HUES64 (cell line): ENCODE measurements around the gene TBL1XR1.

ENCODE experiments used
- H3K27ac ChIP-seq: 2 replicates; pipeline ENCODE4 v1.7.0; 2013; ENCODE audit warnings: low read depth, low read length, inconsistent platforms
- H3K27me3 ChIP-seq: 2 replicates; pipeline ENCODE4 v1.6.1; 2013; ENCODE audit warnings: mild to moderate bottlenecking, low read length; ENCODE audit not compliant: insufficient read depth
- H3K36me3 ChIP-seq: 2 replicates; pipeline ENCODE4 v1.6.1; 2013; ENCODE audit warnings: mild to moderate bottlenecking, low read length; ENCODE audit not compliant: insufficient read depth
- H3K4me1 ChIP-seq: 2 replicates; pipeline ENCODE4 v1.6.1; 2013; ENCODE audit warnings: mild to moderate bottlenecking, low read length, moderate library complexity; ENCODE audit not compliant: insufficient read depth
- H3K4me3 ChIP-seq: 2 replicates; pipeline ENCODE4 v1.5.1; 2013; ENCODE audit warnings: mild to moderate bottlenecking, low read length, moderate library complexity
- H3K9ac ChIP-seq: 2 replicates; pipeline ENCODE4 v1.6.1; 2013; ENCODE audit warnings: mild to moderate bottlenecking, low read depth, low read length
- H3K9me3 ChIP-seq: 2 replicates; pipeline ENCODE4 v1.6.1; 2013; ENCODE audit warnings: low read depth, low read length; ENCODE audit not compliant: insufficient read depth
- whole genome bisulfite sequencing: fragments of 150-250, 120-280 bp; methylation state at CpG from one replicate; pipeline ENCODE4 v1.1.7; 2013; ENCODE audit warnings: missing lambda C conversion rate; 5-methylcytosine and 5-hydroxymethylcytosine counted together

The TBL1XR1 gene

GRCh38 chr3:177057768-177058167 is 139.5 kb downstream of the TBL1XR1 start:
- Histone ChIP-seq H3K27me3 (no peaks in the 10 kb centered on the region), H3K27ac (no peak overlapping the region), H3K4me1 (peaks cover 21% of the 10 kb centered on the region; the same call in 1 of the 2 replicates), H3K9ac (no peak overlapping the region), H3K36me3 (peaks cover 22% of the 10 kb centered on the region), H3K4me3 (no peak overlapping the region), H3K9me3 (no peaks in the 10 kb centered on the region)
- WGBS = 83% methylated on average over 4 of the region's 4 CpGs

- Histone ChIP-seq H3K9ac (no peak overlapping the region), H3K36me3 (peaks cover 24% of the 10 kb centered on the region), H3K27ac (no peak overlapping the region), H3K27me3 (no peaks in the 10 kb centered on the region), H3K4me1 (peaks cover 21% of the 10 kb centered on the region; the same call in 1 of the 2 replicates), H3K9me3 (no peaks in the 10 kb centered on the region), H3K4me3 (no peak overlapping the region)
- 97% methylated on average over 3 of the region's 3 CpGs for WGBS
Observed at GRCh38 chr3:177056927-177057326, 140.4 kb downstream of the TBL1XR1 start.

GRCh38 chr3:177055605-177056571 is 141.4 kb downstream of the TBL1XR1 start:
- Histone ChIP-seq H3K4me3 (no peak overlapping the region), H3K27ac (no peak overlapping the region), H3K27me3 (no peaks in the 10 kb centered on the region), H3K9ac (no peak overlapping the region), H3K9me3 (no peaks in the 10 kb centered on the region), H3K36me3 (peaks cover 35% of the 10 kb centered on the region), H3K4me1 (peaks cover 21% of the 10 kb centered on the region; the same call in 1 of the 2 replicates)
- WGBS = 88% methylated on average over 1 of the region's 1 CpG

GRCh38 chr3:177053107-177053506 is 144.2 kb downstream of the TBL1XR1 start:
- H3K9me3 ChIP-seq = no peaks in the 10 kb centered on the region
- WGBS = 100% methylated on average over 1 of the region's 2 CpGs
- H3K27ac ChIP-seq = no peak overlapping the region
- no peak overlapping the region for H3K4me3 ChIP-seq
- H3K27me3 ChIP-seq = no peaks in the 10 kb centered on the region
- H3K9ac ChIP-seq = no peak overlapping the region
- H3K4me1 ChIP-seq = peaks cover 20% of the 10 kb centered on the region; the same call in 1 of the 2 replicates
- H3K36me3 ChIP-seq = peaks cover 54% of the 10 kb centered on the region

GRCh38 chr3:177051411-177051810 is 145.9 kb downstream of the TBL1XR1 start:
- no peak overlapping the region for H3K27ac ChIP-seq
- H3K4me1 ChIP-seq = peaks cover 31% of the 10 kb centered on the region; the same call in 1 of the 2 replicates
- H3K9ac ChIP-seq = no peak overlapping the region
- no peaks in the 10 kb centered on the region for H3K9me3 ChIP-seq
- H3K4me3 ChIP-seq = no peak overlapping the region
- H3K27me3 ChIP-seq = no peaks in the 10 kb centered on the region
- 98% methylated on average over 3 of the region's 4 CpGs for WGBS
- peaks cover 71% of the 10 kb centered on the region for H3K36me3 ChIP-seq

- no peaks in the 10 kb centered on the region for H3K27me3 ChIP-seq
- no peak overlapping the region for H3K9ac ChIP-seq
- no peaks in the 10 kb centered on the region for H3K9me3 ChIP-seq
- H3K4me1 ChIP-seq = peaks cover 31% of the 10 kb centered on the region; the same call in 1 of the 2 replicates
- WGBS = 90% methylated on average over 4 of the region's 5 CpGs
- peaks cover 78% of the 10 kb centered on the region for H3K36me3 ChIP-seq
- no peak overlapping the region for H3K4me3 ChIP-seq
- H3K27ac ChIP-seq = no peak overlapping the region
Observed at GRCh38 chr3:177050501-177051237, 146.6 kb downstream of the TBL1XR1 start.

- H3K27me3 ChIP-seq = no peaks in the 10 kb centered on the region
- H3K4me1 ChIP-seq = peaks cover 37% of the 10 kb centered on the region; the same call in 1 of the 2 replicates
- H3K9me3 ChIP-seq = no peaks in the 10 kb centered on the region
- H3K9ac ChIP-seq = no peak overlapping the region
- no peak overlapping the region for H3K4me3 ChIP-seq
- peaks cover 98% of the 10 kb centered on the region for H3K36me3 ChIP-seq
- no peak overlapping the region for H3K27ac ChIP-seq
- WGBS = 98% methylated on average over 2 of the region's 2 CpGs
Observed at GRCh38 chr3:177045767-177046166, 151.5 kb downstream of the TBL1XR1 start.

- Histone ChIP-seq H3K9ac (no peak overlapping the region), H3K9me3 (no peaks in the 10 kb centered on the region), H3K4me3 (no peak overlapping the region), H3K4me1 (peaks cover 37% of the 10 kb centered on the region; the same call in 1 of the 2 replicates), H3K36me3 (peaks cover 93% of the 10 kb centered on the region), H3K27ac (no peak overlapping the region), H3K27me3 (no peaks in the 10 kb centered on the region)
- WGBS = 91% methylated on average over 7 of the region's 7 CpGs
Observed at GRCh38 chr3:177045222-177045621, 152.1 kb downstream of the TBL1XR1 start.

- 92% methylated on average over 5 of the region's 8 CpGs for WGBS
- Histone ChIP-seq H3K36me3 (peaks cover 91% of the 10 kb centered on the region), H3K4me1 (peaks cover 26% of the 10 kb centered on the region; the same call in 1 of the 2 replicates), H3K9ac (no peak overlapping the region), H3K27ac (no peak overlapping the region), H3K9me3 (no peaks in the 10 kb centered on the region), H3K4me3 (no peak overlapping the region), H3K27me3 (no peaks in the 10 kb centered on the region)
Observed at GRCh38 chr3:177041730-177042551, 155.3 kb downstream of the TBL1XR1 start.

GRCh38 chr3:177041021-177041729 is 156.1 kb downstream of the TBL1XR1 start:
- no peak overlapping the region for H3K4me3 ChIP-seq
- WGBS = 98% methylated on average over 2 of the region's 2 CpGs
- no peaks in the 10 kb centered on the region for H3K9me3 ChIP-seq
- no peak overlapping the region for H3K27ac ChIP-seq
- no peak overlapping the region for H3K9ac ChIP-seq
- no peaks in the 10 kb centered on the region for H3K27me3 ChIP-seq
- peaks cover 91% of the 10 kb centered on the region for H3K36me3 ChIP-seq
- peaks cover 19% of the 10 kb centered on the region; the same call in 1 of the 2 replicates for H3K4me1 ChIP-seq
